ENCODE data around the gene GREB1L.

- TF ChIP-seq CTCF (optimal IDR thresholded peaks at IDR 0.05 in 1 of 3, IDR thresholded peaks at IDR 0.05 in 1 of 3, conservative IDR thresholded peaks at IDR 0.05 in 1 of 3; ENCODE audit: extremely low read depth in 1 of 3, insufficient read depth in 2 of 3, low read length in 3 of 3) (no peak), EZH2 (IDR thresholded peaks at IDR 0.05; ENCODE audit: low read length) (no peak)
Measured at GRCh38 chr18:21215490-21215889, 26.5 kb upstream of the GREB1L start.

Measured in keratinocyte (primary cell).